ENCODE data around the gene NDUFS2.

GRCh38 chr1:161188381-161188780, 13.8 kb upstream of the NDUFS2 start:
- TF ChIP-seq, protein P1, sequence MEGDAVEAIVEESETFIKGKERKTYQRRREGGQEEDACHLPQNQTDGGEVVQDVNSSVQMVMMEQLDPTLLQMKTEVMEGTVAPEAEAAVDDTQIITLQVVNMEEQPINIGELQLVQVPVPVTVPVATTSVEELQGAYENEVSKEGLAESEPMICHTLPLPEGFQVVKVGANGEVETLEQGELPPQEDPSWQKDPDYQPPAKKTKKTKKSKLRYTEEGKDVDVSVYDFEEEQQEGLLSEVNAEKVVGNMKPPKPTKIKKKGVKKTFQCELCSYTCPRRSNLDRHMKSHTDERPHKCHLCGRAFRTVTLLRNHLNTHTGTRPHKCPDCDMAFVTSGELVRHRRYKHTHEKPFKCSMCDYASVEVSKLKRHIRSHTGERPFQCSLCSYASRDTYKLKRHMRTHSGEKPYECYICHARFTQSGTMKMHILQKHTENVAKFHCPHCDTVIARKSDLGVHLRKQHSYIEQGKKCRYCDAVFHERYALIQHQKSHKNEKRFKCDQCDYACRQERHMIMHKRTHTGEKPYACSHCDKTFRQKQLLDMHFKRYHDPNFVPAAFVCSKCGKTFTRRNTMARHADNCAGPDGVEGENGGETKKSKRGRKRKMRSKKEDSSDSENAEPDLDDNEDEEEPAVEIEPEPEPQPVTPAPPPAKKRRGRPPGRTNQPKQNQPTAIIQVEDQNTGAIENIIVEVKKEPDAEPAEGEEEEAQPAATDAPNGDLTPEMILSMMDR (IDR thresholded peaks at IDR 0.05): no peak
- TF ChIP-seq POLR2A (IDR thresholded peaks at IDR 0.05): no peak
